SIG-M5 (cell line): ENCODE data around the gene DCX.

ENCODE experiments used
- DNase-seq: peaks from one replicate; lab custom pipeline; 2025; lab: John Stamatoyannopoulos, UW

Gene DCX

GRCh38 chrX:111411983-111412382 lies at the start of gene DCX:
DCX (minus strand) TSS chrX:111412192; CDS start chrX:111410398, 1,794 bp downstream.
- DNase-seq = no peak

- no peak for DNase-seq
These were observed 48.6 kb upstream of the DCX start for GRCh38 chrX:111460607-111461006.

- no peak for DNase-seq
These were observed 35.3 kb upstream of the DCX start for GRCh38 chrX:111447298-111447697.

GRCh38 chrX:111445485-111445884 lies 33.5 kb upstream of the DCX start:
- DNase-seq = no peak

- no peak for DNase-seq
These were observed 32.9 kb upstream of the DCX start for GRCh38 chrX:111444881-111445280.

DNA sequence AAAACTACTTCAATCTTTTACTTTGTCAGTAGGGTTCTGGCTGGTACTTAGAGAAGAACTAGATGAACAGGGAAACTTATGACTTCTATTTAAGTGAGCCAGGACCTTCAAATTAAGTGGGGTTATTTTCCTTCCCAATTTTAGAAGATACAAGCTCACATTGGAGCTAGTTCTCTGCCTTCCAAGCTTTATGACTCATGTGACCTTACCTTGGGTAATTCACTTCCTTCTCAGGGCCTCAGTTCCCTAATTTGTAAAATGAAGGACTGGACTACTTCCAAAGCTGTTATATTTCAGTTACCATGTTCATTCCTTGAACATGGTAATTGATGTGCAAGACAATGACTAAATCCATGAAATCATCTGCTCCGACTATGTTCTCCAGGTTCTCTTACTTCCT lies 32.0 kb upstream of the DCX start:
- DNase-seq = no peak

DNA sequence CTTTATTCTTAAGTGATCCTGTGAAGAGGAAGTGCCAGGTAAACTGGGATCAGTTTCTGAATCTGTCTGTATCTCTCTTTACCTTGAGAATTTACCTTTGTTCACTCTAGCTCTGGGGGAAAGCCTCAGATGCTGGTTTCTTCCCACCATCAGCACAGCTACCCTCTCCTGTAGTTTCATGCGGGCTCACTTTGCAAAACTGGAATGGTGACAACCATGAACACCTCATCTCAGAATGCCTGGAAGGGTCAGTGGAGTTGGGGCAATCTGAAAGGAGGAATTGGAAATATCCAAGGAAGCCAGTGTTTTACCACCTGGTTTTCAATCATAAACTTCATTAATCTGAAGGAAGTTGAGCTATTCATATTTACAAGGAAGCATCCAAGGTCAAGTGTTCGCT lies 30.8 kb upstream of the DCX start:
- no peak for DNase-seq

DNA sequence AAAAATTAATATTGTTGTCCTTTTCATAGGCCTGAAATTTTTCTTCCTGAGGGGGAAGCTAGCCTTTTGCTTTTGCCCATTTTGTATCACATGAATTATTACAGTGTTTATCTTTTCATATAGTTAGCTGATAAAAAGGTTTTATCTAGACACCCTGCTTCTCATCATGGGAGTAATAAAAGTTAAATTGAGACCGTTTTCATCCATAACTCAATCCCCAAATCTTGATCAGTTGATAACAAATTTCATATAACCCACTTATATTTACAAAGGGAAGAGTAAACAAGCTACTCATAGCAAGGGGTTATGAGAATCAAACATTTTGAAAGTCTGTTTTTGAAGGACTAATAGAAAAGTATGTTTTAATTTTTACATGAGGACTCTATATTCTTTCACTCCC lies 23.5 kb upstream of the DCX start:
- DNase-seq = no peak

- no peak for DNase-seq
These were observed 19.0 kb upstream of the DCX start for GRCh38 chrX:111431001-111431400.

- DNase-seq = no peak
These were observed 435 bp downstream of the DCX start for GRCh38 chrX:111411557-111411956.

DNA sequence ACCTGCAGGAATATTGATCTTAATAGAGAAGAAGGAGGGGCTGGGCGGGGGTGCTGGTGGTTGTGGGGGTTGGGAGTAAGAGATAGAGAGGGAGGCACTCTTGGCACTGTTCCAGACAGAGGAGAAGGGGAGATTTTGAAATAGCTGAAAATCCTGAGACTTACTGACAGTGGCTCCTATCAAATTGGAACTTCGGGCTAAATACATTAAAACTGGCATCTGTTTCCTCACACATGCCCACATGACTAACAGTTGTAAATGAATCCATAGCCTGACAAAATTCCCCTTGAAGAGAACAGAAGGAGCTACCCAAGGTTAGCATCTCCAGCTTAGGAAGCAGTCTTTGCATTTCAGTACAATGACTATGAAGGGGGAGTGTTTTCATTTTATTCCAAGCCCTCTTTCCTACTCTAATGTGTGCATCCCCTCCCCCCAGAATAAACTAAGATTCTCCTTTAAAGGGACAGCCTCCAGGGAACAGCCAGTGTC lies 1.4 kb downstream of the DCX start:
- no peak for DNase-seq

GRCh38 chrX:111409326-111409725 lies 2.7 kb downstream of the DCX start:
- DNase-seq = no peak

DNA sequence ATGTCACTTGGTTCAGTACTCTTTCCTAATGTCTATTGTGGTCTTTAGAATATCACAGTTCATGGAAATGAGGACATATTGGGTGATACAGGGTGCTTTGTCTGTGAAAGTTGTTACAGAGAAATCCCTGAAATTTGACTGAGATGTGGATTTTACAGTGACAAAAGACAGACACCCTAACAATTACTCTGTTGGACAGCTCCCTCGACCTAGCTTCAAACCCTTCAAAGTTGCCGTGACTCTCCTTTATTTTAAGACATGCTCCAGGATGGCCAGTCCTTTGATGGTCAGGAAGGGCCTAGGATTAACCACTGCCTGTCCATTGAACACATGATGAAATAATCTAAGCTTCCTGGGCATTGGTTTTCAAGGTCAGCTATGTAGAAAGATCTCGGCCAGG lies 4.0 kb downstream of the DCX start:
- no peak for DNase-seq

DNA sequence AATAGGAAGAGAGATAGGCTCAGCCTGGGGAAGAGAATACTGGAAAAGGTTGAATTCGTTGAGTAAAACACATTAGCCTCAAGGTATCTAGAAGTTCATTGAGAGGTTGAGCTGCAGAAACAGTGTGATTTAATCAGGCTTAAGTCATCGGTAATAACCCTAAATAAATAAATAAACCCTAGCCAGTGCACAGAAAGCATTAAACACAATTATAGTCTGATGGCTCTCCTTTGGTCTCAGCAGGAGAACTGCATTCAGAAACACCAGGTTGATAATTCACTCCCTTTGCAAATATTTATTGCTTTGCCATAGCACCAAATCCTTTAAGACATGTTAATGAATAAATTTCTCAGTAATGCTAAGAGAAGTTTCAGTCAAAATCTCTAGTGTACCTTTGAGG lies 9.6 kb downstream of the DCX start:
- DNase-seq = no peak

DNA sequence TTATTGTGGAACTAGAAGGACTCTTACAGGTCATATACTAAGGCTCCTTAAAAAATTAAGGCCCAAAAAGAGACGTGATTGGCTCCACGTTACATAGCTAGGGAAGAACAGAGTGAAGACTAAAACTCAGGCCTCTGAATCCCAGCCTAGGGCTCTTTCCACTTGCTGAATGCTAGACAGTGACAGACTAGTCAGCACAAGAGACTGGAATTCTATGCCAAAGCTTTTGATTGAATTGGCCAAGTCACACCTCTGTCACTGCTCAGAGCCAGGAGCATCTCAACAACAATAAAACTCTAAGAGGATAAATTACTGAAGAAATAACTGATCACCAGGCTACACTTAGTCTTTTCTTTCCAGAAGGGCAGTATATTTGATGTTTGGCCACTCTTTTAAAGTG lies 16.8 kb downstream of the DCX start:
- DNase-seq = no peak

GRCh38 chrX:111394569-111394968 lies 17.4 kb downstream of the DCX start:
- no peak for DNase-seq

GRCh38 chrX:111387470-111388070 lies 24.4 kb downstream of the DCX start:
- DNase-seq = no peak

GRCh38 chrX:111386615-111387233 lies 25.3 kb downstream of the DCX start:
- no peak for DNase-seq

DNA sequence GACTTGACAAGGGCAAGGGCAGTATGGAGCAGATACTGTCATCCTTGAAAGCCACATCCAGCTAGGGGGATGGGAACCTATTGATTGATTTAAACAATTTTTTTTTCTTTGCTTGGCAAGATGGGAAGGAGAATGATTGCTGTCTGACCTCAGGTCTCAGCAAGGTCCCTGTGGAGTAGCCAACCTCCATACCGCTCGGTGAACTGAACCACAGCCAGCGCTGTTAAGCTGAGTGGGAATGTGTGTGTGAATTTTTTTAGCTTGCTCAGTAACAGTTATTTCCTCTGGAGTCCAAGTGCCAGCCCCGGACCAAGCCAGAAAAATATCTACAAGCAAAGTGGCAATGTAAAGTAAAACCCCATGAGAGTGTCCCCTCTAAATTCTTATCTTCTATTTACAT lies 25.9 kb downstream of the DCX start:
- DNase-seq = no peak

DNA sequence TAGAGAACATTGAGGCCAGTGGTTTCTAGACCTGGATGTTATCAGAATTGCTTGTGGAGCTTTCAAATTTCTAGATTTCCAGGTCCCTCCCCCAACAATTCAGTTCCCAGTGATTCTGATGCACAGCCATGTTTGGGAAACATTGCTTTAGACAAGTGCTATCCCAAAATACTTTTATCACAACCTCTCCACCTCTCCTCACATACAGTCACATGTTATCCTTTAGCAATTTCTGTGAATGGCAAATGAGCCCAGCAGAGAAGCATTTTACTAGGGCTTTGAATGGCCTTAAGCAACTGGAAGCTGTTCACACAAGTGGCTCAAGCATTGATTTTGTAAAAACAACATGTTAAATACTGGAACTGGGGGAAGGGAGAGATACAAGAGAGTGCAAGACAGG lies 29.7 kb downstream of the DCX start:
- DNase-seq = no peak

DNA sequence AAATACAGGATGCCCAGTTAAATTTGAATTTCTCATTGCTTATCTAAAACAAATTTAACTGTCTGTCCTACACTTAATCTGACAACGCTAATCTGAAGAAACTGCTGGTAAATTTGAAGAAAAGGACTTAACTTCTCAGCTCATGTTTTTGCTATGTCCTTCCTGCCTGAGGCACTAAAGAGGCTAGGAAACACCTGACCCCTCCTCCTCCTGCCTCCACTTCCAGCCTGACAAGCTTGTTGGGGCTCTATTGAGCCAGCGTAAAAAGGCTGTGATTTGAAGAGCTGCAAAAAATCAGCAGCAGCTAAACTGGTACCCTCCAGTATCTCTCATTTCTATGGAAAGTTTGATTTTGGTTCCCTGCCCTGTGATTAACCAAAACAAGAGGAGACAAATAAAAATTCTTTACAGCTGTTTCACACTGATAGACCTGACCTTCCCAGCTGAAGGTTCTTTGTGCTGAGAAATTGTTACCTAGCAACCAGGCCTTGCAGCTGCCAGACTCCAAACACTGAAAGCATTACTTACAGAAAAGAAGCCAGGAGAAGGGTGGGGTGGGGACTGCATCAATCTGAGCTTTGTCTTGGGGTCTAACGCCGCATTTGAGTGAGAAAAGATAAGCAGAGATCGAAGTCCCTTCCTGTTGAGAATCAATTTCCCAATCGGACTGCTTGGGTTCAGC lies 35.0 kb downstream of the DCX start:
- no peak for DNase-seq

DNA sequence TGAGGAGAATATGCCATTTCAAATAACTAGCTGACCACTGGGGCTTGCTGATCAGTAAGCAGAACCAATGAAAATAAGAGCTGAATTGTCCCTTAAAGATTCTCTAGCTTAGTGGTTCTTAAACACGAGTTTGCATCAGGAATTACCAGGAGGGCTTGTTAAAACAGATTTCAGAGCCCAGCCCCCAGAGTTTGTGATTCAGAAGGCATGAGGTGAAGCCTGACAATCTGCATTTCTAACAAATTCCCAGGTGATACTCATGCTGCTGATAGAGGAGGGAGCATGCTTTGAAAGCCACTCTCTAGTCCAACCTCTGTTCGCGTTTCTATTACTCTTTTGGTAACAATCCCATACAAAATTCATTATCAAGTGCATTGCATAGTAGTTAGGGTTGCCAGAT lies 35.5 kb downstream of the DCX start:
- DNase-seq = no peak

GRCh38 chrX:111375747-111376146 lies 36.2 kb downstream of the DCX start:
- no peak for DNase-seq

- DNase-seq = no peak
These were observed 39.9 kb downstream of the DCX start for GRCh38 chrX:111372086-111372485.
